ENCODE results near the gene PPP2R2C.

PPP2R2C gene

GRCh38 chr4:6424425-6424824 is 48.0 kb downstream of the PPP2R2C start:
- Histone ChIP-seq H3K4me3 (ENCODE audit: insufficient read length, low read depth) (no peak overlapping the region), H3K36me3 (ENCODE audit: insufficient read depth, insufficient read length, low read length) (no peaks in the 10 kb centered on the region), H3K9ac (ENCODE audit: insufficient read length, low read depth) (no peak overlapping the region), H3K9me3 (ENCODE audit: insufficient read depth, low read length) (no peaks in the 10 kb centered on the region), H3K4me1 (ENCODE audit: insufficient read depth, insufficient read length) (peaks cover 2% of the 10 kb centered on the region), H3K27me3 (ENCODE audit: insufficient read depth, insufficient read length) (no peaks in the 10 kb centered on the region)
- no peak for TF ChIP-seq SUZ12 (IDR thresholded peaks at IDR 0.05; ENCODE audit: extremely low read depth, insufficient read depth, insufficient read length)
- no peak for TF ChIP-seq ZNF274 (IDR thresholded peaks at IDR 0.05; ENCODE audit: low read depth, low read length)
- TF ChIP-seq YY1 (IDR thresholded peaks at IDR 0.05; ENCODE audit: insufficient read depth, insufficient read length), result no peak
- DNase-seq (ENCODE audit: low read depth, low spot score), result no peak

GRCh38 chr4:6423575-6423974 is 48.8 kb downstream of the PPP2R2C start:
- DNase-seq (ENCODE audit: low read depth, low spot score), result no peak
- Histone ChIP-seq H3K27me3 (ENCODE audit: insufficient read depth, insufficient read length) (no peaks in the 10 kb centered on the region), H3K4me1 (ENCODE audit: insufficient read depth, insufficient read length) (peaks cover 2% of the 10 kb centered on the region), H3K9ac (ENCODE audit: insufficient read length, low read depth) (no peak overlapping the region), H3K4me3 (ENCODE audit: insufficient read length, low read depth) (no peak overlapping the region), H3K36me3 (ENCODE audit: insufficient read depth, insufficient read length, low read length) (no peaks in the 10 kb centered on the region), H3K9me3 (ENCODE audit: insufficient read depth, low read length) (no peaks in the 10 kb centered on the region)
- TF ChIP-seq ZNF274 (IDR thresholded peaks at IDR 0.05; ENCODE audit: low read depth, low read length), result no peak
- TF ChIP-seq YY1 (IDR thresholded peaks at IDR 0.05; ENCODE audit: insufficient read depth, insufficient read length), result no peak
- TF ChIP-seq SUZ12 (IDR thresholded peaks at IDR 0.05; ENCODE audit: extremely low read depth, insufficient read depth, insufficient read length), result no peak

GRCh38 chr4:6422866-6423265 is 49.5 kb downstream of the PPP2R2C start:
- no peak for DNase-seq (ENCODE audit: low read depth, low spot score)

GRCh38 chr4:6422105-6422504 is 50.3 kb downstream of the PPP2R2C start:
- TF ChIP-seq ZNF274 (IDR thresholded peaks at IDR 0.05; ENCODE audit: low read depth, low read length) (no peak), SUZ12 (IDR thresholded peaks at IDR 0.05; ENCODE audit: extremely low read depth, insufficient read depth, insufficient read length) (no peak), YY1 (IDR thresholded peaks at IDR 0.05; ENCODE audit: insufficient read depth, insufficient read length) (no peak)

More at GRCh38 chr4:6422866-6423265, 49.5 kb downstream of the PPP2R2C start:
- H3K9me3 ChIP-seq (ENCODE audit: insufficient read depth, low read length), result no peaks in the 10 kb centered on the region
- H3K9ac ChIP-seq (ENCODE audit: insufficient read length, low read depth), result no peak overlapping the region
- H3K36me3 ChIP-seq (ENCODE audit: insufficient read depth, insufficient read length, low read length), result no peaks in the 10 kb centered on the region
- no peaks in the 10 kb centered on the region for H3K27me3 ChIP-seq (ENCODE audit: insufficient read depth, insufficient read length)
- H3K4me3 ChIP-seq (ENCODE audit: insufficient read length, low read depth), result no peak overlapping the region
- TF ChIP-seq SUZ12 (IDR thresholded peaks at IDR 0.05; ENCODE audit: extremely low read depth, insufficient read depth, insufficient read length) (no peak), ZNF274 (IDR thresholded peaks at IDR 0.05; ENCODE audit: low read depth, low read length) (no peak), YY1 (IDR thresholded peaks at IDR 0.05; ENCODE audit: insufficient read depth, insufficient read length) (no peak)
- peaks cover 2% of the 10 kb centered on the region for H3K4me1 ChIP-seq (ENCODE audit: insufficient read depth, insufficient read length)

GRCh38 chr4:6421397-6421796 is 51.0 kb downstream of the PPP2R2C start:
- no peak for DNase-seq (ENCODE audit: low read depth, low spot score)
- Histone ChIP-seq H3K27me3 (ENCODE audit: insufficient read depth, insufficient read length) (no peaks in the 10 kb centered on the region), H3K36me3 (ENCODE audit: insufficient read depth, insufficient read length, low read length) (no peaks in the 10 kb centered on the region), H3K4me1 (ENCODE audit: insufficient read depth, insufficient read length) (peaks cover 10% of the 10 kb centered on the region), H3K9me3 (ENCODE audit: insufficient read depth, low read length) (no peaks in the 10 kb centered on the region), H3K9ac (ENCODE audit: insufficient read length, low read depth) (no peak overlapping the region), H3K4me3 (ENCODE audit: insufficient read length, low read depth) (no peak overlapping the region)
- TF ChIP-seq ZNF274 (IDR thresholded peaks at IDR 0.05; ENCODE audit: low read depth, low read length) (no peak), SUZ12 (IDR thresholded peaks at IDR 0.05; ENCODE audit: extremely low read depth, insufficient read depth, insufficient read length) (no peak), YY1 (IDR thresholded peaks at IDR 0.05; ENCODE audit: insufficient read depth, insufficient read length) (no peak)

More at GRCh38 chr4:6422105-6422504, 50.3 kb downstream of the PPP2R2C start:
- no peak overlapping the region for H3K4me3 ChIP-seq (ENCODE audit: insufficient read length, low read depth)
- H3K36me3 ChIP-seq (ENCODE audit: insufficient read depth, insufficient read length, low read length), result no peaks in the 10 kb centered on the region
- H3K27me3 ChIP-seq (ENCODE audit: insufficient read depth, insufficient read length), result no peaks in the 10 kb centered on the region
- H3K9ac ChIP-seq (ENCODE audit: insufficient read length, low read depth), result no peak overlapping the region
- no peak for DNase-seq (ENCODE audit: low read depth, low spot score)
- H3K9me3 ChIP-seq (ENCODE audit: insufficient read depth, low read length), result no peaks in the 10 kb centered on the region
- H3K4me1 ChIP-seq (ENCODE audit: insufficient read depth, insufficient read length), result peaks cover 7% of the 10 kb centered on the region

- peaks cover 9% of the 10 kb centered on the region for H3K4me1 ChIP-seq (ENCODE audit: insufficient read depth, insufficient read length)
- no peaks in the 10 kb centered on the region for H3K36me3 ChIP-seq (ENCODE audit: insufficient read depth, insufficient read length, low read length)
- H3K9me3 ChIP-seq (ENCODE audit: insufficient read depth, low read length), result no peaks in the 10 kb centered on the region
- H3K27me3 ChIP-seq (ENCODE audit: insufficient read depth, insufficient read length), result no peaks in the 10 kb centered on the region
- TF ChIP-seq ZNF274 (IDR thresholded peaks at IDR 0.05; ENCODE audit: low read depth, low read length) (no peak), YY1 (IDR thresholded peaks at IDR 0.05; ENCODE audit: insufficient read depth, insufficient read length) (no peak), SUZ12 (IDR thresholded peaks at IDR 0.05; ENCODE audit: extremely low read depth, insufficient read depth, insufficient read length) (no peak)
- no peak overlapping the region for H3K9ac ChIP-seq (ENCODE audit: insufficient read length, low read depth)
- DNase-seq (ENCODE audit: low read depth, low spot score), result no peak
- H3K4me3 ChIP-seq (ENCODE audit: insufficient read length, low read depth), result no peak overlapping the region
These were observed 51.4 kb downstream of the PPP2R2C start for GRCh38 chr4:6420972-6421371.

- TF ChIP-seq YY1 (IDR thresholded peaks at IDR 0.05; ENCODE audit: insufficient read depth, insufficient read length) (no peak), ZNF274 (IDR thresholded peaks at IDR 0.05; ENCODE audit: low read depth, low read length) (no peak), SUZ12 (IDR thresholded peaks at IDR 0.05; ENCODE audit: extremely low read depth, insufficient read depth, insufficient read length) (no peak)
- no peak for DNase-seq (ENCODE audit: low read depth, low spot score)
- H3K36me3 ChIP-seq (ENCODE audit: insufficient read depth, insufficient read length, low read length), result no peaks in the 10 kb centered on the region
- H3K27me3 ChIP-seq (ENCODE audit: insufficient read depth, insufficient read length), result no peaks in the 10 kb centered on the region
- H3K4me1 ChIP-seq (ENCODE audit: insufficient read depth, insufficient read length), result peaks cover 9% of the 10 kb centered on the region
- H3K4me3 ChIP-seq (ENCODE audit: insufficient read length, low read depth), result no peak overlapping the region
- no peak overlapping the region for H3K9ac ChIP-seq (ENCODE audit: insufficient read length, low read depth)
- H3K9me3 ChIP-seq (ENCODE audit: insufficient read depth, low read length), result no peaks in the 10 kb centered on the region
These were observed 52.4 kb downstream of the PPP2R2C start for GRCh38 chr4:6420036-6420435.

Data from NT2/D1 (cell line).